Measurements from ENCODE around the gene PARD3.

The PARD3 gene

GRCh38 chr10:34644224-34644623 lies 170.9 kb downstream of the PARD3 start:
- no peak for DNase-seq

GRCh38 chr10:34643620-34644019 lies 171.5 kb downstream of the PARD3 start:
- DNase-seq, result no peak

- no peak for DNase-seq
Measured at GRCh38 chr10:34641913-34642558, 173.1 kb downstream of the PARD3 start.

GRCh38 chr10:34641147-34641912 lies 173.8 kb downstream of the PARD3 start:
- no peak for DNase-seq

- peak; percentile 49 for DNase-seq
Measured at GRCh38 chr10:34638406-34639054, 176.6 kb downstream of the PARD3 start.

GRCh38 chr10:34637418-34637911 lies 177.6 kb downstream of the PARD3 start:
- DNase-seq, result peak; percentile 44

GRCh38 chr10:34635111-34635510 lies 180.0 kb downstream of the PARD3 start:
- no peak for DNase-seq

- DNase-seq, result no peak
Measured at GRCh38 chr10:34633374-34633773, 181.7 kb downstream of the PARD3 start.

GRCh38 chr10:34629084-34629483 lies 186.0 kb downstream of the PARD3 start:
- no peak for DNase-seq

GRCh38 chr10:34628174-34628796 lies 186.8 kb downstream of the PARD3 start:
- DNase-seq, result no peak

- no peak for DNase-seq
Measured at GRCh38 chr10:34627741-34628140, 187.4 kb downstream of the PARD3 start.

- DNase-seq, result no peak
Measured at GRCh38 chr10:34627331-34627730, 187.8 kb downstream of the PARD3 start.

GRCh38 chr10:34626158-34626880 lies 188.8 kb downstream of the PARD3 start:
- no peak for DNase-seq

GRCh38 chr10:34624323-34625153 lies 190.6 kb downstream of the PARD3 start:
- DNase-seq, result no peak

- no peak for DNase-seq
Measured at GRCh38 chr10:34622945-34623344, 192.2 kb downstream of the PARD3 start.

- no peak for DNase-seq
Measured at GRCh38 chr10:34618611-34619010, 196.5 kb downstream of the PARD3 start.

- no peak for DNase-seq
Measured at GRCh38 chr10:34615770-34616169, 199.3 kb downstream of the PARD3 start.

- DNase-seq, result no peak
Measured at GRCh38 chr10:34613491-34613890, 201.6 kb downstream of the PARD3 start.

GRCh38 chr10:34612938-34613337 lies 202.2 kb downstream of the PARD3 start:
- DNase-seq, result no peak

- DNase-seq, result no peak
Measured at GRCh38 chr10:34612446-34612845, 202.7 kb downstream of the PARD3 start.

GRCh38 chr10:34609287-34609940 lies 205.7 kb downstream of the PARD3 start:
- DNase-seq, result no peak

All from effector CD4-positive, alpha-beta T cell (primary cell).